ENCODE results near the gene GMDS.

Gene GMDS

DNA sequence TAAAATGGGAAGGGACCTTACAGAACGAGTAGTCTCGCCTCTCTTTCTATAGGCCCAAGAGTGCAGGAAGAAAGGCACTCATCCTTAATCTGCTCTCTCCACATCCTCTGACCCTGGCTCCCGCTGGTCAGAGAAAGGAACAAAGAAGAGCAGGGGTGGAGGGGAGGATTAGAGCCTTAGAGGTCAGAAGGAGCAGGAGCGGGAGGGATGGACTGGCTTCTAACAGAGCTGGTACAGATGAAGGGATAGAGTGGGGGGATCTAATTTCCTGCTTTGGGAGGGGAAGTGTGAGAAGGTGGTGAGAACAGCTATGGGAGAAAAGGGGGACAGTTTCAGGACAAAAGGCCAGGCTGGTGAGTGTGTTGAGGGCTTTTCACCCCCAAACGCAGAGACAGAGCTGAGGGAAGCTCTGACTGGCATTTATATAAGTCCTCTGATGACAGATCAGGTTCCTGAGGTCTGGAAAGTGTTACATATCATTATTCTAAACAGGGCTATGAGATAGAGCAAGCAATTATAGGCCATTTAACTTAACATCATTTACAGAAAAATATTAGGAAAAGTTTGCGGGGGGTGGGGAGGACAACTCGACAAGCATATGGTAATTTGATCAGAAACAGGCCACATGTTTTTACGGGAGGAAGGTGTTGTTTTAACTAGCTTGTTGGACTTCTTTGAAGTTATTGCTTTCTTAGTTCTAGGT, 524.6 kb downstream of the GMDS start:
- no peak overlapping the region for H3K4me3 ChIP-seq (replicated peaks in 1 of 2; ENCODE audit: low read depth in 2 of 2, low read length in 2 of 2)
- TF ChIP-seq, protein P1, sequence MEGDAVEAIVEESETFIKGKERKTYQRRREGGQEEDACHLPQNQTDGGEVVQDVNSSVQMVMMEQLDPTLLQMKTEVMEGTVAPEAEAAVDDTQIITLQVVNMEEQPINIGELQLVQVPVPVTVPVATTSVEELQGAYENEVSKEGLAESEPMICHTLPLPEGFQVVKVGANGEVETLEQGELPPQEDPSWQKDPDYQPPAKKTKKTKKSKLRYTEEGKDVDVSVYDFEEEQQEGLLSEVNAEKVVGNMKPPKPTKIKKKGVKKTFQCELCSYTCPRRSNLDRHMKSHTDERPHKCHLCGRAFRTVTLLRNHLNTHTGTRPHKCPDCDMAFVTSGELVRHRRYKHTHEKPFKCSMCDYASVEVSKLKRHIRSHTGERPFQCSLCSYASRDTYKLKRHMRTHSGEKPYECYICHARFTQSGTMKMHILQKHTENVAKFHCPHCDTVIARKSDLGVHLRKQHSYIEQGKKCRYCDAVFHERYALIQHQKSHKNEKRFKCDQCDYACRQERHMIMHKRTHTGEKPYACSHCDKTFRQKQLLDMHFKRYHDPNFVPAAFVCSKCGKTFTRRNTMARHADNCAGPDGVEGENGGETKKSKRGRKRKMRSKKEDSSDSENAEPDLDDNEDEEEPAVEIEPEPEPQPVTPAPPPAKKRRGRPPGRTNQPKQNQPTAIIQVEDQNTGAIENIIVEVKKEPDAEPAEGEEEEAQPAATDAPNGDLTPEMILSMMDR (IDR thresholded peaks at IDR 0.05; ENCODE audit: low read depth, low read length): no peak
- DNase-seq (ENCODE audit: low read depth in 2 of 2): no peak

DNA sequence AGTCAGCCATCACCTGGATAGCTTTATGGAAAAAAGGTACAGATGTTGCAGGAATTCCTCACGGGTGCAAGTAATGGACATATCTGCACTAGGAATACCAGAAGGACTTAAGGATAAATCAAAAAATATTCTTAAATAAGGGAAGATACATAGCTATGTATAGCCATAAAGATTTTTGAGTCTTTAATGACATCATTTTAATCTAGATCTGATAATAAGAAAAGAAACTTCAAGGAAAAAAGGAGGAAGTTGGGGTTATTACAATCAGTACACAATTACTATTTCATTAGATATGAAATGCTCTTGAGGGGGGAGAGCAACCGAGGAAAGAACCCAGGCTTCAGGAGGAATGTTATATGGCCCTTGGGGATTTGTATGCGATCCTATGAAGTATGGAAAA, 525.5 kb downstream of the GMDS start:
- H3K4me3 ChIP-seq (replicated peaks in 1 of 2; ENCODE audit: low read depth in 2 of 2, low read length in 2 of 2): no peak overlapping the region
- DNase-seq (ENCODE audit: low read depth in 2 of 2): no peak
- TF ChIP-seq, protein P1 (IDR thresholded peaks at IDR 0.05; ENCODE audit: low read depth, low read length): no peak

DNA sequence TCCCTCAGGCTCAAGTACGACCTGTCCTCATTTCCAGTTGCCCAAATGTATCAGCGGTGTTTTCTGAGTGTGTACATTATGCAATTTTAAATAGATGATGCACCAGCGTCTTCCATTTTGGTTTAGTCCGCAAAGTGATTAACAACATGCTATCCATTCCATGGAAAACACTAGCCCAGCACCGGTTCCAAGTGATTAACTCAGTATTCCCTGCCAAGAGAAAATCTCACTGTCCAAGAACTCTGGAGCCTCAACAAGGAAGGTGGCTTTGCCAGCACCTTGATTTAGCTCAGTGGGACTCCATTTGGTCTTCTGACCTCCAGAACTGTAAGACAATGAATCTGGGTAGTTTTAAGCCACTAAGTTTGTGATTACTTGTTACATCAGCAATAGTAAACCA, 528.5 kb downstream of the GMDS start:
- TF ChIP-seq, protein P1 (IDR thresholded peaks at IDR 0.05; ENCODE audit: low read depth, low read length): no peak
- H3K4me3 ChIP-seq (replicated peaks in 1 of 2; ENCODE audit: low read depth in 2 of 2, low read length in 2 of 2): no peak overlapping the region
- no peak for DNase-seq (ENCODE audit: low read depth in 2 of 2)

DNA sequence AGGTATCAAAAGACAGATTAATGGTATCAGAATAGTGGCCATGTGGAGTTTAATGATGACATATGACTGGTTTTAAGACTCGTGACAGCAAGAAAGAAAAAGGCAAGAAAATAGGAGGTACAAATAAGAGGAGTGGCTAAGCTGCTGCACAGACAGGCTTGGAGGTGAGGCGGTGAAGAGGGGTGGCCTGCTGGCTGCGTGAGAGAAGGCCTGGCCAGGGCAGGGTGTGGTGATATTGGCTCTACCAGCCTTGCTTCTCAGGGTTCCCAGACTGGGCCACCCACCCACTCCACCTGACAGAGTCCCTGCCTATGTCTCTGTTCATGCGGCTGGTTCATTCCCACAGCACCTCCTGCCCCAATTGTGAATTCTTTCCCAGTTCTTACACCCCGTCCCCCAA, 529.0 kb downstream of the GMDS start:
- TF ChIP-seq, protein P1 (IDR thresholded peaks at IDR 0.05; ENCODE audit: low read depth, low read length): no peak
- no peak for DNase-seq (ENCODE audit: low read depth in 2 of 2)
- H3K4me3 ChIP-seq (replicated peaks in 1 of 2; ENCODE audit: low read depth in 2 of 2, low read length in 2 of 2): no peak overlapping the region

DNA sequence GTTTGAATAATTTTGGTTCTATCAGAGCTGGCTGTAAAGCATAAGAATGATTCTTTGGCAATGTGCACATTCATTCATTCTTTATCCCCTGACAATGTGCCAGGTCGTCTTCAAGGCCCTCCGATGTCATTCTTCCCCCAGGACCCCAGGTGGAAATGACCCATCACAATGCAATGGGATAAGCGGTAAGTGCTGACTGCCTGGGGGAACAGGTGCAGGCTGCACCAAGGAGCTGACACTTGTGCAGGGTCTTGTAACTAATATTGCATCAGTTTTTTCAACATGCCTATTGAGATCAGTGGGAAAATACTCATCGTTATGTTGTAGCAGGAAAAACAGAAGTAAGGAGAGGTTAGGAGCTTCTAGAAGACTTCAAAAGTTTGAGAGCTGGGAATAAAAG, 530.1 kb downstream of the GMDS start:
- TF ChIP-seq, protein P1 (IDR thresholded peaks at IDR 0.05; ENCODE audit: low read depth, low read length): no peak
- H3K4me3 ChIP-seq (replicated peaks in 1 of 2; ENCODE audit: low read depth in 2 of 2, low read length in 2 of 2): no peak overlapping the region
- no peak for DNase-seq (ENCODE audit: low read depth in 2 of 2)

DNA sequence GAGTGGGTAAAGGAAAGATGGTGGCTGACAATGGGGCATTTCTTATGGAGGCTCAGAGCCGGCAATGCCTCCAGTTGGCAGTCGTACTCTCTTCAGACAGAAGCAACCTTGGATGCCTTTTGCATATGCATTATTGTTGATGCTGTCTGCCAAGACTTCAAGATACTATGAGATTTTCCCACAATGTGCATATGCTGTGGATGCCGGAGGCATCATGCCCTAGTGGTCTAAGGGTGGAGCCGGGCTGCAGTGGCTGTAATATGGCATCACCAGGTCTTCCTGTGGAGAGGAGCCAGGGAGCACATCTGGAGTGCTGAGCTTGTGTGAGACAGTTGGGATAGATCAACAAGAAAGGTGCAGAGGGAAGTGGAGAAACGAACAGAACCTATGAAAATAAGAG, 530.8 kb downstream of the GMDS start:
- TF ChIP-seq, protein P1 (IDR thresholded peaks at IDR 0.05; ENCODE audit: low read depth, low read length): no peak
- H3K4me3 ChIP-seq (replicated peaks in 1 of 2; ENCODE audit: low read depth in 2 of 2, low read length in 2 of 2): no peak overlapping the region
- DNase-seq (ENCODE audit: low read depth in 2 of 2): no peak
